Coronary artery (tissue), 2 donors: Measurements from ENCODE around the gene ESD.

ENCODE experiments used
- DNase-seq: peaks from one replicate; pipeline ENCODE4 v3.0.0-alpha.2; 2017; ENCODE audit warnings: low spot score
- H3K27ac ChIP-seq, 2 donors: fragments of 200-600 bp; sonication (generic); one replicate each; pipeline ENCODE4 v1.5.1; 2016 to 2019
- H3K4me3 ChIP-seq: fragments of 200-600 bp; sonication (generic); 2 replicates; pipeline ENCODE4 v1.5.1; 2016; ENCODE audit warnings: mild to moderate bottlenecking, moderate library complexity
- CTCF ChIP-seq: fragments of 200-600 bp; sonication (generic); IDR thresholded peaks from one replicate; pipeline ENCODE4 v1.5.1; 2019; ENCODE audit warnings: antibody characterized with exemption

ESD gene

GRCh38 chr13:46728777-46729176 is 68.2 kb downstream of the ESD start:
- no peak overlapping the region for H3K27ac ChIP-seq
- no peak for DNase-seq
- no peak overlapping the region for H3K4me3 ChIP-seq
- no peak for TF ChIP-seq CTCF

- Histone ChIP-seq H3K4me3 (no peak overlapping the region), H3K27ac (no peak overlapping the region)
- no peak for TF ChIP-seq CTCF
- DNase-seq, result no peak
These were observed 70.6 kb downstream of the ESD start for GRCh38 chr13:46726347-46726746.
